C4-2B (cell line): ENCODE data around the gene BARX1.
"Not testable (repeated sequence)": the region's sequence is repeated elsewhere in the genome, so short reads cannot be mapped to it uniquely, and the experiment has no call there.

Experiments
- H3K27ac ChIP-seq: fragments of 450-650 bp; 2 replicates; pipeline ENCODE4 v1.5.1; 2017
- CTCF ChIP-seq: fragments of 450-650 bp; conservative IDR thresholded peaks from 2 replicates; pipeline ENCODE4 v1.5.1; 2017; ENCODE audit warnings: mild to moderate bottlenecking
- ZFX ChIP-seq: fragments of 450-650 bp; IDR thresholded peaks from 2 replicates; pipeline ENCODE4 v1.6.1; 2017

The BARX1 gene

GRCh38 chr9:93964685-93965084 lies 9.5 kb upstream of the BARX1 start:
- TF ChIP-seq ZFX, result no peak
- no peak for TF ChIP-seq CTCF
- no peak overlapping the region for H3K27ac ChIP-seq

- TF ChIP-seq CTCF (no peak), ZFX (no peak)
- no peak overlapping the region for H3K27ac ChIP-seq
These were observed 8.8 kb upstream of the BARX1 start for GRCh38 chr9:93963969-93964368.

- H3K27ac ChIP-seq, result not testable (repeated sequence)
These were observed 8.3 kb upstream of the BARX1 start for GRCh38 chr9:93963489-93963888.

GRCh38 chr9:93962561-93963440 lies 7.6 kb upstream of the BARX1 start:
- no peak overlapping the region for H3K27ac ChIP-seq
- TF ChIP-seq ZFX, result no peak
- peak; percentile 90 for TF ChIP-seq CTCF

GRCh38 chr9:93962017-93962416 lies 6.9 kb upstream of the BARX1 start:
- TF ChIP-seq ZFX, result no peak
- no peak for TF ChIP-seq CTCF
- H3K27ac ChIP-seq, result no peak overlapping the region

- TF ChIP-seq ZFX, result no peak
- no peak for TF ChIP-seq CTCF
- H3K27ac ChIP-seq, result no peak overlapping the region
These were observed 6.1 kb upstream of the BARX1 start for GRCh38 chr9:93960971-93961841.

- TF ChIP-seq CTCF (no peak), ZFX (no peak)
- no peak overlapping the region for H3K27ac ChIP-seq
These were observed 5.2 kb upstream of the BARX1 start for GRCh38 chr9:93960221-93960970.
